HL-60 (cell line): Measurements from ENCODE around the gene CNTNAP4.

ENCODE experiments used
- DNase-seq, 2 experiments: peaks; one replicate each; pipeline ENCODE4 v3.0.0-alpha.2; 2010 to 2020; ENCODE audit warnings: low read depth in 1 of 2, low spot score in 1 of 2
- H3K27ac ChIP-seq: fragments of 250-450 bp; sonication (Bioruptor Pico); replicated peaks from 2 replicates; pipeline ENCODE4 v1.5.1; 2020; ENCODE audit warnings: mild to moderate bottlenecking, moderate library complexity
- H3K27me3 ChIP-seq: fragments of 250-450 bp; sonication (Bioruptor Pico); 2 replicates; pipeline ENCODE4 v1.5.1; 2021; ENCODE audit warnings: mild to moderate bottlenecking, moderate library complexity; ENCODE audit not compliant: insufficient read depth, poor library complexity, severe bottlenecking
- H3K4me3 ChIP-seq: replicated peaks from 2 replicates; pipeline ENCODE4 v1.5.1; 2011; ENCODE audit warnings: mild to moderate bottlenecking, control low read depth, low read length; ENCODE audit not compliant: insufficient read depth
- GABPA ChIP-seq: IDR thresholded peaks from 2 replicates; pipeline ENCODE4 v1.6.1; 2012; ENCODE audit warnings: low read depth
- POLR2AphosphoS5 ChIP-seq: IDR thresholded peaks from 2 replicates; pipeline ENCODE4 v1.6.1; 2012; ENCODE audit warnings: low read depth
- REST ChIP-seq: IDR thresholded peaks from 2 replicates; pipeline ENCODE4 v1.6.1; 2012; ENCODE audit warnings: low read depth; ENCODE audit not compliant: insufficient replicate concordance
- SPI1 ChIP-seq: IDR thresholded peaks from 2 replicates; pipeline ENCODE4 v1.6.1; 2012; ENCODE audit warnings: low read depth, mild to moderate bottlenecking, borderline replicate concordance
- TF ChIP-seq, protein P1 (sequence below): IDR thresholded peaks from one replicate; pipeline ENCODE4 v1.5.1; 2011; ENCODE audit warnings: low read length, control low read depth, inconsistent platforms; ENCODE audit not compliant: insufficient read depth

Gene CNTNAP4

GRCh38 chr16:76450890-76451289 is 173.7 kb downstream of the CNTNAP4 start:
- Histone ChIP-seq H3K27ac (no peak overlapping the region), H3K27me3 (no peaks in the 10 kb centered on the region), H3K4me3 (no peak overlapping the region)
- TF ChIP-seq SPI1: no peak
- TF ChIP-seq GABPA: no peak
- TF ChIP-seq REST: no peak
- TF ChIP-seq, protein P1, sequence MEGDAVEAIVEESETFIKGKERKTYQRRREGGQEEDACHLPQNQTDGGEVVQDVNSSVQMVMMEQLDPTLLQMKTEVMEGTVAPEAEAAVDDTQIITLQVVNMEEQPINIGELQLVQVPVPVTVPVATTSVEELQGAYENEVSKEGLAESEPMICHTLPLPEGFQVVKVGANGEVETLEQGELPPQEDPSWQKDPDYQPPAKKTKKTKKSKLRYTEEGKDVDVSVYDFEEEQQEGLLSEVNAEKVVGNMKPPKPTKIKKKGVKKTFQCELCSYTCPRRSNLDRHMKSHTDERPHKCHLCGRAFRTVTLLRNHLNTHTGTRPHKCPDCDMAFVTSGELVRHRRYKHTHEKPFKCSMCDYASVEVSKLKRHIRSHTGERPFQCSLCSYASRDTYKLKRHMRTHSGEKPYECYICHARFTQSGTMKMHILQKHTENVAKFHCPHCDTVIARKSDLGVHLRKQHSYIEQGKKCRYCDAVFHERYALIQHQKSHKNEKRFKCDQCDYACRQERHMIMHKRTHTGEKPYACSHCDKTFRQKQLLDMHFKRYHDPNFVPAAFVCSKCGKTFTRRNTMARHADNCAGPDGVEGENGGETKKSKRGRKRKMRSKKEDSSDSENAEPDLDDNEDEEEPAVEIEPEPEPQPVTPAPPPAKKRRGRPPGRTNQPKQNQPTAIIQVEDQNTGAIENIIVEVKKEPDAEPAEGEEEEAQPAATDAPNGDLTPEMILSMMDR: no peak
- TF ChIP-seq POLR2AphosphoS5: no peak
- no peak for DNase-seq

- Histone ChIP-seq H3K27ac (no peak overlapping the region), H3K27me3 (no peaks in the 10 kb centered on the region), H3K4me3 (no peak overlapping the region)
- TF ChIP-seq SPI1 (no peak), REST (no peak), GABPA (no peak), POLR2AphosphoS5 (no peak)
- TF ChIP-seq, protein P1: no peak
- DNase-seq: no peak
Observed at GRCh38 chr16:76455257-76455656, 178.1 kb downstream of the CNTNAP4 start.

GRCh38 chr16:76456016-76456415 is 178.8 kb downstream of the CNTNAP4 start:
- TF ChIP-seq POLR2AphosphoS5 (no peak), REST (no peak), SPI1 (no peak), GABPA (no peak)
- TF ChIP-seq, protein P1: no peak
- Histone ChIP-seq H3K4me3 (no peak overlapping the region), H3K27ac (no peak overlapping the region), H3K27me3 (no peaks in the 10 kb centered on the region)
- no peak for DNase-seq
